ENCODE measurements around the gene ATP8B3.

ATP8B3 gene

GRCh38 chr19:1757468-1758230, 54.4 kb downstream of the ATP8B3 start:
- no peak overlapping the region for H3K27ac ChIP-seq (ENCODE audit: low read depth, low read length)
- H2AFZ ChIP-seq (ENCODE audit: low read length, unreplicated experiment) = no peak overlapping the region
- H3K4me1 ChIP-seq (ENCODE audit: control insufficient read depth, insufficient read depth, low read length, unreplicated experiment) = no peaks in the 10 kb centered on the region
- H3K4me3 ChIP-seq (ENCODE audit: low read depth, low read length) = no peak overlapping the region
- H3K27me3 ChIP-seq (ENCODE audit: insufficient read depth, low read length) = peaks cover 84% of the 10 kb centered on the region
- no peaks in the 10 kb centered on the region for H3K79me2 ChIP-seq (ENCODE audit: control insufficient read depth, insufficient read depth, low read length, unreplicated experiment)
- no peaks in the 10 kb centered on the region for H3K36me3 ChIP-seq (ENCODE audit: insufficient read depth, low read length)

DNA sequence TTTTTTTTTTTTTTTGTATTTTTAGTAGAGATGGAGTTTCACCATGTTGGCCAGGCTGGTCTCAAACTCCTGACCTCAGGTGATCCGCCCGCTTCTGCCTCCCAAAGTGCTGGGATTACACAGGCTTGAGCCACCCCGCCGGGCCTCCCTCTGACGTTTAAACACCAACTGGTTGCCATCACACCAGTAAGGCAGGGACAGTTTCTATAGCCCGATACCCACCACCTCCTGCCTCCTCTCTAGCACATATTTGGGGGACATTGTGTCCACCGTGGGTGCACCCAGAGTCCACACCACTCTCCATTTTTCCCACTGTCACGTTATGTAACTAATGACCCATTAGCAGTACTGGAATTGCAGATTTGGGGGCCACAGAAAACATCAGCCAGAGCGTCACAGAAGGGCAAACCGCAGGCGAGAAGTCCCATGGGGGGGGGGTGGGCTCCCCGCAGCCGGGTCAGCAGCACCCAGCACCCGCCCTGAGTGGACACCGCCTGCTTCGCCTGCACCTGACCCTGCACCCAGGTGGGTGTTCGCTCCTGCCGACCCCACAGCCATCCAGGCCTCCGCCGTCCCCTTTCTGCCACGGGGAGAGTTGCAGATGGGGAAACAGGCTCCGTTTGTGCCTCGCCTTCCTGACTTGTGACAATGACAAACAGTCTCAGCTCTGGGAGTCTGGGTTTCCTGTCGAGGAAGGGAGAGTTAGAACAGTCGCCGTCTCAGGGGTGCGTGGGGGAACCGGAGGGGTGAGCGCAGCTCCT, 55.2 kb downstream of the ATP8B3 start:
- Histone ChIP-seq H3K4me1 (ENCODE audit: control insufficient read depth, insufficient read depth, low read length, unreplicated experiment) (no peaks in the 10 kb centered on the region), H3K36me3 (ENCODE audit: insufficient read depth, low read length) (no peaks in the 10 kb centered on the region), H2AFZ (ENCODE audit: low read length, unreplicated experiment) (no peak overlapping the region), H3K27me3 (ENCODE audit: insufficient read depth, low read length) (peaks cover 84% of the 10 kb centered on the region), H3K27ac (ENCODE audit: low read depth, low read length) (no peak overlapping the region), H3K79me2 (ENCODE audit: control insufficient read depth, insufficient read depth, low read length, unreplicated experiment) (no peaks in the 10 kb centered on the region), H3K4me3 (ENCODE audit: low read depth, low read length) (no peak overlapping the region)

- H3K27me3 ChIP-seq (ENCODE audit: insufficient read depth, low read length) = peaks cover 84% of the 10 kb centered on the region
- H2AFZ ChIP-seq (ENCODE audit: low read length, unreplicated experiment) = no peak overlapping the region
- no peaks in the 10 kb centered on the region for H3K4me1 ChIP-seq (ENCODE audit: control insufficient read depth, insufficient read depth, low read length, unreplicated experiment)
- H3K27ac ChIP-seq (ENCODE audit: low read depth, low read length) = no peak overlapping the region
- no peaks in the 10 kb centered on the region for H3K79me2 ChIP-seq (ENCODE audit: control insufficient read depth, insufficient read depth, low read length, unreplicated experiment)
- no peak overlapping the region for H3K4me3 ChIP-seq (ENCODE audit: low read depth, low read length)
- H3K36me3 ChIP-seq (ENCODE audit: insufficient read depth, low read length) = no peaks in the 10 kb centered on the region
These were observed 55.8 kb downstream of the ATP8B3 start for GRCh38 chr19:1756264-1756663.

DNA sequence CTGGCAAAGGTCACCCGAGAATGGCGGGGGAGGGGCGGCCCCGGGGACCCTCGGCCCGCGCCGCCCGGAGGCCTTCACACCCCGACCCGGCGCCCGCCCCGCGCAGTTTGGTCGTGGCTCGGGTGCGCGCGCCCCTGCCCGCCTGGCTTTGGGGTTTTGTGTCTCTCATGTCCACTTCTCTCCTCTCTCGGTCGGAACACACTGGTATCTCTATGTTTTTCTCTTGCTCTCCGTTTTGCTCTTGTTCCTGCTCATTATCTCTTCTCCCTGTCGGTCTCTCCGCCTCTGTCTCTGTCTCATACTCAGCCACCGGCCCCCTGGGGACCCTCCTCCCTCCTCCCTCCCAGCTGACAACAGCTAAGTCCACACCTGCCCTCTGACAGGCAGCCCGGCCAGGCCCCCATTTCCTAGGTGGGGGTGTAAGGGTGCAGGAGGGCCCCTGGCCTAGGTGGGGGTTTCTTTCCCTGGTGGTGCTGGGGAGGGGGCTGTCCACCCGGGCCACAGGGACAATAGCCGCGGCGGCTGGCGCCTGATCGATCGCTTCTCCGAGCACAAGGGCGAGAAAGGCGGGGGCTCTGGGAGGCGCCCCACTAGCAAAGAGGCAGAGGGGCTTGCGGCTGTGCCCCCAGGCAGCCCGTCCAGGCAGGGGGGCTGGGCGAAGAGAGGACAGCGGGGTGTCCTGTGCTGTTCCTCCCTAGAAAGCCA, 56.5 kb downstream of the ATP8B3 start:
- no peaks in the 10 kb centered on the region for H3K36me3 ChIP-seq (ENCODE audit: insufficient read depth, low read length)
- H3K79me2 ChIP-seq (ENCODE audit: control insufficient read depth, insufficient read depth, low read length, unreplicated experiment) = no peaks in the 10 kb centered on the region
- no peak overlapping the region for H3K27ac ChIP-seq (ENCODE audit: low read depth, low read length)
- peaks cover 84% of the 10 kb centered on the region for H3K27me3 ChIP-seq (ENCODE audit: insufficient read depth, low read length)
- no peaks in the 10 kb centered on the region for H3K4me1 ChIP-seq (ENCODE audit: control insufficient read depth, insufficient read depth, low read length, unreplicated experiment)
- no peak overlapping the region for H2AFZ ChIP-seq (ENCODE audit: low read length, unreplicated experiment)
- no peak overlapping the region for H3K4me3 ChIP-seq (ENCODE audit: low read depth, low read length)

DNA sequence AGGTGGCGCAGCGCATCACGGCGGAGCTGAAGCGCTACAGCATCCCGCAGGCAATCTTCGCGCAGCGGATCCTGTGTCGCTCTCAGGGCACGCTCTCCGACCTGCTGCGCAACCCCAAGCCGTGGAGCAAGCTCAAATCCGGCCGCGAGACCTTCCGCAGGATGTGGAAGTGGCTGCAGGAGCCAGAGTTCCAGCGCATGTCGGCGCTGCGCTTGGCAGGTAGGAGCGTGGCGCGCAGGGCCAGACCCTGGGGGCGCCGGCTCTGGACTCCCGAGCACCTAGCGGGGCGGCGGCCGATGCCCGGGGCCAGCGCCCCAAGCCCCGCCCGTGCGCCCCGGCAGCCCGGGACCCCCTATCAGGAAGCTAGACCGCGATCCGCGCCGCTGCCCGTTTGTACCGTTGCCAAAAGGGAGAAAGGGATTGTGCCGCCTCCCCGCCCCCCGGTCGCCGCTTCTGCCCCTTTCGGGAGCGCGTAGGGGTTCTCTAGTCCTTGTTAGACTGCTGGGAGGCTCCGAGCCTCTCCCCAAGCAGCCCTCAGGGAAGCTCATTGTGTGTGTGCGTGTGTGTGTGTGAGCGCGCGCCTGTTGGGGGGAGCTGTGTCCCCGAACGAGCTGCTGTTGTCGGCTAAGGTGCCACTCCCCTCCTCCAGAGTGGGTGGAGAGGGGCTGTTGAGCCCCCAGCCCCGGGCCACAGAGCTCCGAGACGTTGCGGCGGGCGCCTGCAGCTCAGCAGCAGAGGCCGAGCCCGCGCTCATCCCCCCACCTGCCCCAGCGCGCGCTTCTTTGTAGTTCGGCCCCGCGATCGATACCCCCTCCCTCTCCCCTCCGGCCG, 57.2 kb downstream of the ATP8B3 start:
- H3K79me2 ChIP-seq (ENCODE audit: control insufficient read depth, insufficient read depth, low read length, unreplicated experiment) = no peaks in the 10 kb centered on the region
- no peak overlapping the region for H3K4me3 ChIP-seq (ENCODE audit: low read depth, low read length)
- H3K4me1 ChIP-seq (ENCODE audit: control insufficient read depth, insufficient read depth, low read length, unreplicated experiment) = no peaks in the 10 kb centered on the region
- H3K27me3 ChIP-seq (ENCODE audit: insufficient read depth, low read length) = peaks cover 84% of the 10 kb centered on the region
- H3K36me3 ChIP-seq (ENCODE audit: insufficient read depth, low read length) = no peaks in the 10 kb centered on the region
- H2AFZ ChIP-seq (ENCODE audit: low read length, unreplicated experiment) = no peak overlapping the region
- no peak overlapping the region for H3K27ac ChIP-seq (ENCODE audit: low read depth, low read length)

GRCh38 chr19:1754018-1754635, 57.9 kb downstream of the ATP8B3 start:
- Histone ChIP-seq H3K4me3 (ENCODE audit: low read depth, low read length) (no peak overlapping the region), H3K27me3 (ENCODE audit: insufficient read depth, low read length) (peaks cover 84% of the 10 kb centered on the region), H3K4me1 (ENCODE audit: control insufficient read depth, insufficient read depth, low read length, unreplicated experiment) (no peaks in the 10 kb centered on the region)

DNA sequence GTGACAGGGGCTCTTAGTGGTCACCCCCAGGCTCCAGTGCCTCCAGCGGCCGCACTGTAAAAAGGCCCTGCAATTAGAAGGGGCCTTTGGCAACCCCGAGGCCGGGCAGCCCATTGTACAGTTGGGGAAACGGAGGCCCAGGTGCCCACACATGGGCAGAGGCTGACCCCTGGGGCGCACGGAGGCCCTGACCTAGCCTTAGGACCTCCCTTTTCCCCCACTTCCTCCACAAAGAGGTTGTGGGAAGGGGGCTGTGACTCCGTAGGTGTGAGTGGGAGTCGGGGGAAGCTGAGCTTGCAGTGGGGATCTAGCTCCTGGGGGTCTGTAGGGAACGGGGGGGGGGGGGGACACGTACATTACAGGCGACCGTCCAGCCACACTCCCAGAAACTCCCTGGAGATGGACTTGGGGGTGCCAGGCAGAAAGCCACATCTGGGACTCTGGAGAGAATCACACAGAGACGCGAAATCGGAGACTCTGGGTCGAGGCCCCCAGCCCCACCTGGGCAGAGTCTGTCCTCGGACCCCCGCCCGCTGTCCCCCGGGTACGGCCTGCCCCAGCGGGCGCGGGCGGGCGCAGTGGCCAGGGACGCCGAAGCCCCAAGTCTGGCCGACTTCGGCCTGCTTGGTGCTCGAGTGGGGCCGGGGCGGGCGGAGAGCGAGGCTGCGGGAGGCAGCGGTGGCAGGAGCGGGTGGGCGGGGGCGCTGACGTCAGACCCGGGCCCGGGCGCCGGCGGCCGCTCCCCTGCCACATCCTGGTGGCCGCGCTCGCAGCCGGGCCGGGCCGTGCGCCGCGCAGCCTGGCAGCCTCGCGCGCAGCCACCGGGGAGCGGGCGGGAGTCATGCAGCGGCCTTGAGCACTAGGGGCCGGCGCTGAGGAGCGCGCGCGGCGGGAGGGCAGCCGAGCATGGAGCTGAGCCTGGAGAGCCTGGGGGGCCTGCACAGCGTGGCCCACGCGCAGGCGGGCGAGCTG, 59.0 kb downstream of the ATP8B3 start, which contains the start of gene ONECUT3:
Gene ONECUT3, plus strand, starts transcription at position 750 of the 972 bp plus-strand sequence. Its CDS starts 157 bp downstream, at position 907.
- no peak within 1 kb of the TSS for H3K27ac ChIP-seq (ENCODE audit: low read depth, low read length)
- H3K79me2 ChIP-seq (ENCODE audit: control insufficient read depth, insufficient read depth, low read length, unreplicated experiment) = no peaks in the 10 kb centered on the region
- H3K36me3 ChIP-seq (ENCODE audit: insufficient read depth, low read length) = no peaks in the 10 kb centered on the region
- H3K4me1 ChIP-seq (ENCODE audit: control insufficient read depth, insufficient read depth, low read length, unreplicated experiment) = peaks cover 1% of the 10 kb centered on the region
- H2AFZ ChIP-seq (ENCODE audit: low read length, unreplicated experiment) = no peak within 1 kb of the TSS
- peaks cover 86% of the 10 kb centered on the region for H3K27me3 ChIP-seq (ENCODE audit: insufficient read depth, low read length)
- H3K4me3 ChIP-seq (ENCODE audit: low read depth, low read length) = no peak within 1 kb of the TSS

More at GRCh38 chr19:1754018-1754635, 57.9 kb downstream of the ATP8B3 start:
- Histone ChIP-seq H3K79me2 (ENCODE audit: control insufficient read depth, insufficient read depth, low read length, unreplicated experiment) (no peaks in the 10 kb centered on the region), H2AFZ (ENCODE audit: low read length, unreplicated experiment) (no peak overlapping the region), H3K27ac (ENCODE audit: low read depth, low read length) (no peak overlapping the region), H3K36me3 (ENCODE audit: insufficient read depth, low read length) (no peaks in the 10 kb centered on the region)

DNA sequence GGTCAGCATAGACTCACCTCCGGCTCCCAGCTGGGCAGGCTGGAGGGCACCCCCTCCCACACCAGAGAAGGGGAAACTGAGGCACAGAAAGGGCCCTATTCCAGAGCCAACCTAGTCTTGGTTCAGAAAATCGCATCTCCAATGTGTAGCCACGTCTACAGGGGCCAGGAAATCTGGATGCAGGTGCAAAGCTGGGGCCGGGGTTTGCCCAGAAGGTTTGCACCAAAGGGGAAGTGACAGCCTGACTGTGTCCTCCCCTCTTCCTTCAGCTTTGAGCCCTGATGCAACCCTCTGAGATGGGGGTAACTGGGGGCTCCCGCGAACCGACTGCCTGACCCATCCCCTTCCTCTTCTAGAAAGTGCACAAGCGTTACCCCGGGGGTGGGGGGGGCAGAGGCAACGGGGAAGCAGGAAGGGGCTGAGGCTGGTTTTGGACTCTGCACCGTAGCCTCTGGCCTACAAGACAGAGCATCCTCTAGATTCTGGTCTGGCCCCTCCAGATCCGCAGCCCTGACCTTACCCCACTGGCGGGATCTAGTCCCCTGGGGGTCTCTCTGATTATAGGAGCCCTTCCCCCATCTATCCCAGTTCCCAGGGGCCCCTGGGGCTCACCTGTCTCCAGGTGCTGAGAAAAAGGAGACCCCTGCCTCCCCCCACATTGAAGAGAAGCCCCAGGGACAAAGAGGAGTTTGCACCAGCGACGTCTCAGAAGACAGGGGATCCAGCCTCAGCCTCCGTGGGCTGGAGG, 59.9 kb downstream of the ATP8B3 start:
- no peaks in the 10 kb centered on the region for H3K79me2 ChIP-seq (ENCODE audit: control insufficient read depth, insufficient read depth, low read length, unreplicated experiment)
- no peaks in the 10 kb centered on the region for H3K36me3 ChIP-seq (ENCODE audit: insufficient read depth, low read length)
- H3K4me3 ChIP-seq (ENCODE audit: low read depth, low read length) = no peak overlapping the region
- H3K4me1 ChIP-seq (ENCODE audit: control insufficient read depth, insufficient read depth, low read length, unreplicated experiment) = peaks cover 9% of the 10 kb centered on the region
- H3K27me3 ChIP-seq (ENCODE audit: insufficient read depth, low read length) = peaks cover 82% of the 10 kb centered on the region
- no peak overlapping the region for H3K27ac ChIP-seq (ENCODE audit: low read depth, low read length)
- H2AFZ ChIP-seq (ENCODE audit: low read length, unreplicated experiment) = no peak overlapping the region

All from ACC112 (cell line).